GM18499 (cell line): ENCODE results near the gene WDR88.
"Not testable (repeated sequence)": the region's sequence is repeated elsewhere in the genome, so short reads cannot be mapped to it uniquely, and the experiment has no call there.

ENCODE experiments used
- ATAC-seq: cut with Tn5 transposase; IDR thresholded peaks from one replicate; pipeline ENCODE4 v1.9.1; 2021; ENCODE audit warnings: moderate number of reproducible peaks; ENCODE audit not compliant: insufficient read depth, unreplicated experiment

The WDR88 gene

GRCh38 chr19:33167438-33167837 lies 35.5 kb downstream of the WDR88 start:
- no peak for ATAC-seq

- ATAC-seq, result no peak
Observed at GRCh38 chr19:33168528-33168927, 36.6 kb downstream of the WDR88 start.

- ATAC-seq, result no peak
Observed at GRCh38 chr19:33171222-33171795, 39.4 kb downstream of the WDR88 start.

GRCh38 chr19:33171916-33172359 lies 40.0 kb downstream of the WDR88 start:
- no peak for ATAC-seq

GRCh38 chr19:33174186-33174585 lies 42.3 kb downstream of the WDR88 start:
- no peak for ATAC-seq

GRCh38 chr19:33175156-33175782 lies 43.4 kb downstream of the WDR88 start:
- no peak for ATAC-seq

GRCh38 chr19:33175886-33176669 lies 44.2 kb downstream of the WDR88 start:
- no peak for ATAC-seq

GRCh38 chr19:33176670-33177416 lies 44.9 kb downstream of the WDR88 start:
- ATAC-seq, result peak; percentile 83

- ATAC-seq, result peak; percentile 6
Observed at GRCh38 chr19:33177417-33177979, 45.6 kb downstream of the WDR88 start.

- no peak for ATAC-seq
Observed at GRCh38 chr19:33186431-33187182, 54.7 kb downstream of the WDR88 start.

- ATAC-seq, result no peak
Observed at GRCh38 chr19:33187183-33187540, 55.2 kb downstream of the WDR88 start.

- no peak for ATAC-seq
Observed at GRCh38 chr19:33189453-33189852, 57.5 kb downstream of the WDR88 start.

GRCh38 chr19:33191092-33191491 lies 59.2 kb downstream of the WDR88 start:
- not testable (repeated sequence) for ATAC-seq

GRCh38 chr19:33191501-33191900 lies 59.6 kb downstream of the WDR88 start:
- no peak for ATAC-seq

- ATAC-seq, result no peak
Observed at GRCh38 chr19:33192010-33192409, 60.1 kb downstream of the WDR88 start.

GRCh38 chr19:33193269-33193864 lies 61.5 kb downstream of the WDR88 start:
- no peak for ATAC-seq

GRCh38 chr19:33193865-33194362 lies 62.0 kb downstream of the WDR88 start, which contains the start of gene LRP3:
TSS of gene LRP3 (plus strand) at chr19:33194330. CDS start at chr19:33194786, 456 bp downstream.
- ATAC-seq, result no peak

- ATAC-seq, result no peak
Observed at GRCh38 chr19:33194532-33194885, 62.6 kb downstream of the WDR88 start.
